AG04450 (cell line): ENCODE data around the gene NTNG2. TPM values are rescaled to one million over a fixed set of nuclear protein-coding genes. Genes with fewer than 3 reads are reported as not detected.
A peak's percentile ranks its signal among the peaks of the same experiment; 100 is the strongest.

Experiments
- CTCF ChIA-PET: fragments of 300-600, 350-600 bp; formaldehyde crosslinking; extraction: SDS; loops from one replicate; lab custom pipeline; 2022; ENCODE audit warnings: antibody characterized with exemption, inconsistent platforms; lab: Charles Lee
- POLR2A ChIA-PET: fragments of 350-600 bp; formaldehyde crosslinking; extraction: SDS; loops from one replicate; lab custom pipeline; 2021; ENCODE audit warnings: antibody characterized with exemption, inconsistent platforms; lab: Yijun Ruan, JAX
- DNase-seq: peaks from one replicate; pipeline ENCODE4 v3.0.0-alpha.2; 2011; ENCODE audit warnings: low read depth, low spot score
- H3K27ac ChIP-seq: one replicate; pipeline ENCODE4 v1.5.1; 2012; ENCODE audit warnings: low read depth, low read length, control low read depth
- H3K27me3 ChIP-seq: one replicate; pipeline ENCODE4 v1.6.0; 2012; ENCODE audit warnings: low read length; ENCODE audit not compliant: control insufficient read depth, insufficient read depth
- H3K4me3 ChIP-seq: 2 replicates; pipeline ENCODE4 v1.5.1; 2011; ENCODE audit warnings: mild to moderate bottlenecking, low read depth, low read length, control low read depth
- H3K9me3 ChIP-seq: 2 replicates; pipeline ENCODE4 v1.5.1; 2012; ENCODE audit warnings: low read length; ENCODE audit not compliant: control insufficient read depth, insufficient read depth
- CTCF ChIP-seq: IDR thresholded peaks from 2 replicates; pipeline ENCODE4 v1.5.1; 2011; ENCODE audit warnings: low read depth, low read length, control low read depth, inconsistent platforms
- polyA plus RNA-seq: library from polyadenylated mRNA; depleted of rRNA; stranded (reverse); fragments of >200 nt; gene quantifications from 2 replicates; pipeline ENCODE4 v1.2.3, GENCODE V29; 2011

The NTNG2 gene
- polyA plus RNA-seq, 1 experiment, result 0.93 TPM

DNA sequence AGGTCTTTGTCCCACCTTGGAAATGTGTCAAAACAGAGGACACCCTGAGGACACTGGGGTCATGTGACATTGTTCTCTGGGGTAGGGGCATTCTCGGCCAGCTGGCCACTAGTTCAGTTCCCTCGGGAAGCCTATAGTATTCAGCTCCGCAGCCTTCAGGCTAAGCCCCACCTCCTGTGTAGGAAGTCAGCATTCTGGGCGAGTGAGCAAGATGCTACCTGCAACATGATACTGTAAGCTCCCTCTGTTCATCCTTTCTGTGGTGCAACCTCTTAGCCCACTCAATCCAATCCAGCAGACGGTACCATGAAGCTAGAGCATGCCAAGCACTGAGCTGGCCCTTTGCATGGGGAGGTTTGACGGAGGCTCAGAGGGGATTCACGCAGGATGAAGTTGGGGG lies 5.3 kb downstream of the NTNG2 start:
- POLR2A ChIA-PET, result interaction anchor here (0.6 kb wide), 1 partner anchor 92 kb away, joined by 7 read pairs; no protein-coding TSS in a partner anchor

GRCh38 chr9:132168347-132168746 lies 6.5 kb downstream of the NTNG2 start:
- no peak overlapping the region for H3K4me3 ChIP-seq
- H3K9me3 ChIP-seq, result peaks cover 2% of the 10 kb centered on the region; the same call in 1 of the 2 replicates
- no peak for TF ChIP-seq CTCF
- H3K27me3 ChIP-seq, result peaks cover 55% of the 10 kb centered on the region
- POLR2A ChIA-PET, result no interaction called here
- CTCF ChIA-PET, result interaction anchor here (4.7 kb wide), 1 partner anchor 69 kb away, joined by 60 read pairs; no protein-coding TSS in a partner anchor
- H3K27ac ChIP-seq, result no peak overlapping the region
- DNase-seq, result no peak

More for the DNA sequence above, 5.3 kb downstream of the NTNG2 start:
- no peak overlapping the region for H3K27ac ChIP-seq
- peaks cover 58% of the 10 kb centered on the region for H3K27me3 ChIP-seq
- DNase-seq, result no peak
- no peak overlapping the region for H3K4me3 ChIP-seq
- CTCF ChIA-PET, result interaction anchor here (0.6 to 0.8 kb wide), 2 partner anchors 11 to 70 kb away, joined by 3 to 5 read pairs; no protein-coding TSS in a partner anchor
- peaks cover 2% of the 10 kb centered on the region; the same call in 1 of the 2 replicates for H3K9me3 ChIP-seq
- no peak for TF ChIP-seq CTCF

- peaks cover 2% of the 10 kb centered on the region; the same call in 1 of the 2 replicates for H3K9me3 ChIP-seq
- no peak overlapping the region for H3K4me3 ChIP-seq
- ChIA-PET CTCF (interaction anchor here (0.9 to 4.7 kb wide), 7 partner anchors 10 to 73 kb away, joined by 3 to 60 read pairs (median 5); no protein-coding TSS in a partner anchor), POLR2A (no interaction called here)
- TF ChIP-seq CTCF, result no peak
- no peak for DNase-seq
- H3K27me3 ChIP-seq, result peaks cover 50% of the 10 kb centered on the region
- no peak overlapping the region for H3K27ac ChIP-seq
These were observed 7.0 kb downstream of the NTNG2 start for GRCh38 chr9:132168851-132169250.

DNA sequence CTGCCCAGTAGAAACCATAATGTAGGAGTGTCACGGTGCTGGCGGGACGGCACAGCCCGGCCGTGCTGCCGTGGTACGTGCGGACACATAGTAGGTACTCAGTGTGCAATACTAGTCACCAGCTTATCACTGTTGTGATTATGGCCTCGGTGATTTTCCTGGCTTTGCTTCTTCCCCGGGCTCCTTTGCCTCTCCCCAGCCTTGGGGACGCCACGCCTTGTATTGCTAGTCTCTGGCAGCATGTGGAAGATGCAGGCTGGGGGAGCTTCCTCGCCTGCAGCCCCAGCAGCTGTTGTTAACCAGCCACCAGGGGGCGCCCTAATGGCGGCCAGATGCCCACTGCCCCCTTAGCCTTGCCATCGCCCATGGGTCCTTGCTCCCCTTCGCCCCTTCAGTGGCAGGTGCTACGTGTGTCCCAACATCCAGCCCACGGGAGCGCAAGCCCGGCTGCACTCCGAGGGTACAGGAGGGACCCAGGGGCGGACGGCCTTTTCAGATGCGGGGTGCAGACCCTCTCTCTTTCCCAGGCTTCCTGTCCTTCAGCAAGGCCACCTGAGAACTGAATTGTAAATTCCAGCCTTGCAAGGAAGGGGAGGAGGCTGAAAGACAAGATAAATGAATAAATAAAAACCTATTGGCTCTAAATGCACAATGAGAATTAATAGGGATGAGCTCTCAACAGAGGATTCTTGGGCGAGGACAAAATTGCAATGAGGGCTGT lies 8.0 kb downstream of the NTNG2 start:
- H3K4me3 ChIP-seq, result no peak overlapping the region
- ChIA-PET POLR2A (no interaction called here), CTCF (interaction anchor here (0.6 to 4.7 kb wide), 38 partner anchors 9 to 415 kb away, joined by 3 to 60 read pairs (median 3); no protein-coding TSS in a partner anchor)
- peak; percentile 8 for DNase-seq
- no peak overlapping the region for H3K27ac ChIP-seq
- peaks cover 42% of the 10 kb centered on the region for H3K27me3 ChIP-seq
- peak; percentile 82 for TF ChIP-seq CTCF
- peaks cover 2% of the 10 kb centered on the region; the same call in 1 of the 2 replicates for H3K9me3 ChIP-seq

GRCh38 chr9:132171702-132172101 lies 9.8 kb downstream of the NTNG2 start:
- CTCF ChIA-PET, result interaction anchor here (1.0 to 4.7 kb wide), 4 partner anchors 63 to 97 kb away, joined by 4 to 60 read pairs (median 8); no protein-coding TSS in a partner anchor
- Histone ChIP-seq H3K27me3 (peaks cover 37% of the 10 kb centered on the region), H3K4me3 (no peak overlapping the region), H3K9me3 (peaks cover under 1% of the 10 kb centered on the region; the same call in 1 of the 2 replicates), H3K27ac (no peak overlapping the region)
- DNase-seq, result no peak
- TF ChIP-seq CTCF, result no peak
- POLR2A ChIA-PET, result no interaction called here
